Ovary (tissue), 9 donors: Measurements from ENCODE around the gene CPA4. TPM values are rescaled to one million over a fixed set of nuclear protein-coding genes. Genes with fewer than 3 reads are reported as not detected.

Source experiments
- DNase-seq, 5 donors: peaks; one replicate each; pipeline ENCODE4 v3.0.0-alpha.2; 2019 to 2020
- H3K27ac ChIP-seq, 2 donors: fragments of 200-600 bp; one replicate each; pipeline versions ENCODE4 v1.5.1 to v1.8.0; 2019 to 2022
- H3K27me3 ChIP-seq: fragments of 200-600 bp; one replicate; pipeline ENCODE4 v1.8.0; 2022
- H3K36me3 ChIP-seq: fragments of 200-600 bp; sonication (generic); one replicate; pipeline ENCODE4 v1.5.1; 2019
- H3K4me1 ChIP-seq: one replicate; pipeline ENCODE4 v1.8.1; 2013; ENCODE audit warnings: mild to moderate bottlenecking, moderate library complexity; ENCODE audit not compliant: insufficient read depth
- H3K4me3 ChIP-seq: fragments of 200-600 bp; sonication (generic); one replicate; pipeline ENCODE4 v1.5.1; 2017
- H3K9me3 ChIP-seq, 2 donors: fragments of 200-600 bp in 1 of 2; sonication (generic) in 1 of 2; one replicate each; pipeline versions ENCODE4 v1.5.1 to v1.8.1; 2013 to 2019; ENCODE audit warnings: mild to moderate bottlenecking in 1 of 2, moderate library complexity in 1 of 2
- EP300 ChIP-seq: sonication (generic); formaldehyde crosslinking; IDR thresholded peaks from one replicate; pipeline ENCODE4 v1.6.1; 2017; ENCODE audit warnings: antibody characterized with exemption
- POLR2A ChIP-seq: fragments of 450-650 bp; IDR thresholded peaks from one replicate; pipeline ENCODE4 v1.6.1; 2017; ENCODE audit warnings: antibody characterized with exemption, mild to moderate bottlenecking, moderate library complexity
- WGBS, 3 donors: extraction: QIAGEN DNeasy Blood & Tissue Kit in 1 of 3; methylation state at CpG; one replicate each; pipeline versions ENCODE4 v1.1.5 to v1.1.7; 2013 to 2017; 5-methylcytosine and 5-hydroxymethylcytosine counted together
- intact Hi-C, 4 donors: fragments of 100-400 bp; cut with DNase I; formaldehyde crosslinking; loops; one replicate each; pipeline versions ENCODE4 v1.11.0 to v1.15.1; 2022 to 2023
- polyA plus RNA-seq, 2 donors: library from polyadenylated mRNA; stranded (reverse); fragments of 200-250 nt in 1 of 2; fragments of 350-450 nt in 1 of 2; fragmentation: Illumina TruSeq in 1 of 2; extraction: RNeasy Lipid Tissue Mini Kit (QIAGEN cat#74804) in 1 of 2; gene quantifications; one replicate each; pipeline ENCODE4 v1.2.3, GENCODE V29; 2013 to 2014
- total RNA-seq, 7 donors: library from RNA; depleted of rRNA in 2 of 7; stranded (reverse); fragments of >200 nt in 2 of 7; fragmentation: NEBNext Ultra II Directional in 3 of 7; extraction: Animal tissue kit (Norgen Biotek cat#: 25700) in 3 of 7; gene quantifications; one replicate each; pipeline versions ENCODE4 v1.1.0 to v1.2.4, GENCODE V29; 2016 to 2023
- TF ChIP-seq, protein P1 (sequence below), 3 donors: fragments of 450-650 bp in 2 of 3; fragments of 200-600 bp in 1 of 3; IDR thresholded peaks; one replicate each; pipeline versions ENCODE4 v1.5.1 to v1.8.0; 2016 to 2022; ENCODE audit warnings: antibody characterized with exemption in 3 of 3, mild to moderate bottlenecking in 1 of 3
- donor health status: DM: no; HTN: no; CAD: no; lungs with moderate emphysema.
- donor health status: DM: no; HTN: no; CAD: no.
- donor health status: Bipolar disorder and iron deficiency.
- donor health status: DM: yes; HTN: yes; CAD: no.
- donor health status: DM: no; HTN: no; CAD: no.
- donor health status: DM: yes; HTN: yes; CAD: no.

CPA4 gene
- total and polyA plus RNA-seq, 9 donors: 0.13 to 1.7 (median 0.33) TPM; not detected in 3

DNA sequence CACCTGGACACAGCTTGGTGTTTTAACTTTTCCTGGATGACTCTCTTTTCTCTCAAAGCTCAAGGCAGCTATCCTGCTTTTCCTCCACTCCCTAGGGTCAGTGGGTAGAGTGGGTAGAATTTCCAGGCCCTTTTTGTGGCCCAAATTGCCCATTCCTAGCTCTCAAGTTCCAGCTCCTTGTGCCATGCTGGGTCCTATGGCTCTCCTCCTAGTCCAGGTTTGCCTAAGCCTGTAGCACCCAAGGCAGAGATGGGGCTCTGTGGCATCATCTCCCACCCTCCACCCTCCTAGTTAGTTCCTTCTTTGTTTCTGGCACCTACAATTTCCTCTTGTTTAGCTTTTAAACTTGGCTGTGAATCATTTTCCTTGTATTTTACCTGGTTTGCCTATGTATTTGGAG is 9.7 kb downstream of the CPA4 start:
- no peak overlapping the region for H3K27ac ChIP-seq

DNA sequence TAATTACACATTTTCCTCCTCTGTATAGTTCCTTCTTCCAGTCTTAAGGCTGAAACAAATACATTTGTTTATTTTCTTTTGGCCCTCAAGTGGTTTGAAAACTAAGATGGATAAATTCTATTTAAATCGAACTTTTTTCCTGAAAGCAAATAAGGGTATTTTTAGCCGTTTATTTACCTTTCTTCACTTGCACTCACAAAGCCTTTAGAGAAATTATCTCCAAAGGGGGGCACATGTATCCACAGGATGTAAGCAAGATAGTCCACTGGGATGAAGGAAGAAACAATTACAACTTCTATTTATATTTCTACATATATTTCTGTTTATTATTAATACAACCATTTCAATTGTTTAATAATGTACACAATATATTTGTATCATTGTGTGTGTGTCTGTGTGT is 10.2 kb downstream of the CPA4 start:
- intact Hi-C loops: no loop called here
- Histone ChIP-seq H3K4me1 (no peaks in the 10 kb centered on the region), H3K9me3 (no peaks in the 10 kb centered on the region), H3K4me3 (no peak overlapping the region), H3K27ac (no peak overlapping the region), H3K27me3 (no peaks in the 10 kb centered on the region), H3K36me3 (no peaks in the 10 kb centered on the region)
- no peak for DNase-seq
- 14 to 47% (median 17%) methylated on average over 2 of the region's 2 CpGs for WGBS, 3 donors
- TF ChIP-seq EP300 (no peak), POLR2A (no peak)
- TF ChIP-seq, protein P1, sequence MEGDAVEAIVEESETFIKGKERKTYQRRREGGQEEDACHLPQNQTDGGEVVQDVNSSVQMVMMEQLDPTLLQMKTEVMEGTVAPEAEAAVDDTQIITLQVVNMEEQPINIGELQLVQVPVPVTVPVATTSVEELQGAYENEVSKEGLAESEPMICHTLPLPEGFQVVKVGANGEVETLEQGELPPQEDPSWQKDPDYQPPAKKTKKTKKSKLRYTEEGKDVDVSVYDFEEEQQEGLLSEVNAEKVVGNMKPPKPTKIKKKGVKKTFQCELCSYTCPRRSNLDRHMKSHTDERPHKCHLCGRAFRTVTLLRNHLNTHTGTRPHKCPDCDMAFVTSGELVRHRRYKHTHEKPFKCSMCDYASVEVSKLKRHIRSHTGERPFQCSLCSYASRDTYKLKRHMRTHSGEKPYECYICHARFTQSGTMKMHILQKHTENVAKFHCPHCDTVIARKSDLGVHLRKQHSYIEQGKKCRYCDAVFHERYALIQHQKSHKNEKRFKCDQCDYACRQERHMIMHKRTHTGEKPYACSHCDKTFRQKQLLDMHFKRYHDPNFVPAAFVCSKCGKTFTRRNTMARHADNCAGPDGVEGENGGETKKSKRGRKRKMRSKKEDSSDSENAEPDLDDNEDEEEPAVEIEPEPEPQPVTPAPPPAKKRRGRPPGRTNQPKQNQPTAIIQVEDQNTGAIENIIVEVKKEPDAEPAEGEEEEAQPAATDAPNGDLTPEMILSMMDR (IDR thresholded peaks at IDR 0.05): no peak

More for the DNA sequence above, 9.7 kb downstream of the CPA4 start:
- intact Hi-C loops: no loop called here
- TF ChIP-seq, protein P1 (IDR thresholded peaks at IDR 0.05): no peak
- TF ChIP-seq POLR2A (no peak), EP300 (no peak)
- no peak for DNase-seq
- H3K4me1 ChIP-seq: no peaks in the 10 kb centered on the region
- H3K9me3 ChIP-seq: no peaks in the 10 kb centered on the region
- H3K27me3 ChIP-seq: no peaks in the 10 kb centered on the region
- H3K36me3 ChIP-seq: no peaks in the 10 kb centered on the region
- no peak overlapping the region for H3K4me3 ChIP-seq

GRCh38 chr7:130303551-130303950 is 10.6 kb downstream of the CPA4 start:
- no peaks in the 10 kb centered on the region for H3K4me1 ChIP-seq
- WGBS, 3 donors: 80 to 85% (median 83%) methylated on average over 5 of the region's 5 CpGs
- H3K27me3 ChIP-seq: no peaks in the 10 kb centered on the region
- intact Hi-C loops: no loop called here
- H3K36me3 ChIP-seq: no peaks in the 10 kb centered on the region
- TF ChIP-seq POLR2A (no peak), EP300 (no peak)
- TF ChIP-seq, protein P1 (IDR thresholded peaks at IDR 0.05): no peak
- no peak overlapping the region for H3K27ac ChIP-seq
- no peak overlapping the region for H3K4me3 ChIP-seq
- no peaks in the 10 kb centered on the region for H3K9me3 ChIP-seq
- DNase-seq: no peak

DNA sequence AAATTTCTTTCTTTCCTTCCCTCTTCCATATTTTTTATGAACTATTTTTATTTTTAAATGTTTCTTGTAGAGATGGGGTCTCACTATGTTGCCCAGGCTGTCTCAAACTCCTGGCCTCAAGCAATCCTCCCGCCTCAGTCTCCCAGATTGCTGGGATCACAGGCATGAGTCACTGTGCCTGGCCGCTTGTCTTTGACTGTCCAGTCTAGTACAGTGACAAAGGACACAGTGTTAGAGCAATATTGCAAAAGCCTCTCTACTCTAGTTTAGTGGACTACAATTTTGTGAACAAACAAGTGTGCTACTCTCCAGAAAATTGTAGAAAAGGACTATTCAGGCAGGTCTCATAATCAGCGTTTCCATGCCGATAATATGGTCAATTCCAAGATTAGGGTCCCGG is 11.0 kb downstream of the CPA4 start:
- no peak for DNase-seq
- no peaks in the 10 kb centered on the region for H3K9me3 ChIP-seq
- H3K36me3 ChIP-seq: no peaks in the 10 kb centered on the region
- H3K27me3 ChIP-seq: no peaks in the 10 kb centered on the region
- H3K27ac ChIP-seq: no peak overlapping the region
- intact Hi-C loops: no loop called here
- whole genome bisulfite sequencing, 3 donors: 89 to 96% (median 94%) methylated on average over 5 of the region's 5 CpGs
- no peak overlapping the region for H3K4me3 ChIP-seq
- H3K4me1 ChIP-seq: no peaks in the 10 kb centered on the region
- TF ChIP-seq EP300 (no peak), POLR2A (no peak)
- TF ChIP-seq, protein P1 (IDR thresholded peaks at IDR 0.05): no peak

GRCh38 chr7:130304878-130305277 is 11.9 kb downstream of the CPA4 start:
- no peak overlapping the region for H3K27ac ChIP-seq
- no peaks in the 10 kb centered on the region for H3K36me3 ChIP-seq
- DNase-seq: no peak
- no peak for TF ChIP-seq EP300
- no peak for TF ChIP-seq POLR2A
- TF ChIP-seq, protein P1 (IDR thresholded peaks at IDR 0.05): no peak
- H3K4me3 ChIP-seq: no peak overlapping the region
- WGBS, 3 donors: 90 to 93% (median 93%) methylated on average over 3 of the region's 3 CpGs
- H3K4me1 ChIP-seq: no peaks in the 10 kb centered on the region
- intact Hi-C loops: no loop called here
- H3K27me3 ChIP-seq: no peaks in the 10 kb centered on the region
- no peaks in the 10 kb centered on the region for H3K9me3 ChIP-seq
